Measurements from ENCODE around the gene TMEM18.

GRCh38 chr2:634636-635388 lies 42.4 kb downstream of the TMEM18 start:
- TF ChIP-seq, protein P1, sequence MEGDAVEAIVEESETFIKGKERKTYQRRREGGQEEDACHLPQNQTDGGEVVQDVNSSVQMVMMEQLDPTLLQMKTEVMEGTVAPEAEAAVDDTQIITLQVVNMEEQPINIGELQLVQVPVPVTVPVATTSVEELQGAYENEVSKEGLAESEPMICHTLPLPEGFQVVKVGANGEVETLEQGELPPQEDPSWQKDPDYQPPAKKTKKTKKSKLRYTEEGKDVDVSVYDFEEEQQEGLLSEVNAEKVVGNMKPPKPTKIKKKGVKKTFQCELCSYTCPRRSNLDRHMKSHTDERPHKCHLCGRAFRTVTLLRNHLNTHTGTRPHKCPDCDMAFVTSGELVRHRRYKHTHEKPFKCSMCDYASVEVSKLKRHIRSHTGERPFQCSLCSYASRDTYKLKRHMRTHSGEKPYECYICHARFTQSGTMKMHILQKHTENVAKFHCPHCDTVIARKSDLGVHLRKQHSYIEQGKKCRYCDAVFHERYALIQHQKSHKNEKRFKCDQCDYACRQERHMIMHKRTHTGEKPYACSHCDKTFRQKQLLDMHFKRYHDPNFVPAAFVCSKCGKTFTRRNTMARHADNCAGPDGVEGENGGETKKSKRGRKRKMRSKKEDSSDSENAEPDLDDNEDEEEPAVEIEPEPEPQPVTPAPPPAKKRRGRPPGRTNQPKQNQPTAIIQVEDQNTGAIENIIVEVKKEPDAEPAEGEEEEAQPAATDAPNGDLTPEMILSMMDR (IDR thresholded peaks at IDR 0.05), result no peak
- TF ChIP-seq JUND (IDR thresholded peaks at IDR 0.05) (no peak), POLR2AphosphoS5 (IDR thresholded peaks at IDR 0.05; ENCODE audit: low read depth, low read length) (no peak), IRF3 (IDR thresholded peaks at IDR 0.05; ENCODE audit: low read depth, low read length) (no peak), SMC3 (IDR thresholded peaks at IDR 0.05; ENCODE audit: low read depth, low read length) (no peak), TAF1 (IDR thresholded peaks at IDR 0.05; ENCODE audit: borderline replicate concordance, low read depth, low read length) (no peak)

All from SK-N-SH (cell line).